HepG2 (cell line): ENCODE measurements around the gene MUC21. TPM values are rescaled to one million over a fixed set of nuclear protein-coding genes. Genes with fewer than 3 reads are reported as not detected.

Source experiments
- polyA plus RNA-seq, 8 experiments: library from polyadenylated mRNA; depleted of rRNA in 3 of 8; stranded (reverse) in 7 of 8; unstranded in 1 of 8; fragments of >200 nt; fragmentation: Illumina TruSeq in 4 of 8; extraction: Trizol in 4 of 8; gene quantifications; 2 replicates each; pipeline versions ENCODE4 v1.2.1 to v1.2.3, GENCODE V29; 2011 to 2016; ENCODE audit warnings: low read depth in 4 of 8, missing spikeins in 1 of 8, mixed read lengths in 1 of 8; ENCODE audit not compliant: insufficient read depth in 1 of 8
- total RNA-seq, 5 experiments: library from RNA; depleted of rRNA; stranded (reverse); fragments of >200 nt; fragmentation: Illumina TruSeq; extraction: Trizol; gene quantifications; 2 replicates each; pipeline ENCODE4 v1.2.3, GENCODE V29; 2016; ENCODE audit warnings: low read depth in 1 of 5

Gene MUC21
- total and polyA plus RNA-seq, 2 of the 13 experiments (the other 11 are each of a cell fraction or from before 2014, with no cell fraction given): not detected

Other genes with a start within 250 kb of the MUC21 start
- gene FLOT1, start 241.0 kb upstream of the MUC21 start, total RNA-seq (2016; rRNA removed; fragmentation: Illumina TruSeq; extraction: Trizol): 77.8 and 82.3 TPM in 2 replicates
- 130 and 150 TPM in 2 replicates for gene FLOT1, start 241.0 kb upstream of the MUC21 start, polyA plus RNA-seq (2011; rRNA removed)
- gene IER3, start 239.2 kb upstream of the MUC21 start, total RNA-seq (2016; rRNA removed; fragmentation: Illumina TruSeq; extraction: Trizol): 28.7 and 51.1 TPM in 2 replicates
- 131 and 151 TPM in 2 replicates for gene IER3, start 239.2 kb upstream of the MUC21 start, polyA plus RNA-seq (2011; rRNA removed)
- gene DDR1, start 99.2 kb upstream of the MUC21 start, total RNA-seq (2016; rRNA removed; fragmentation: Illumina TruSeq; extraction: Trizol): 7.0 and 16.7 TPM in 2 replicates
- gene DDR1, start 99.2 kb upstream of the MUC21 start, polyA plus RNA-seq (2011; rRNA removed): 20.2 and 25.0 TPM in 2 replicates
- 15.9 and 18.0 TPM in 2 replicates for gene GTF2H4, start 75.5 kb upstream of the MUC21 start, total RNA-seq (2016; rRNA removed; fragmentation: Illumina TruSeq; extraction: Trizol)
- gene GTF2H4, start 75.5 kb upstream of the MUC21 start, polyA plus RNA-seq (2011; rRNA removed): 49.3 and 58.3 TPM in 2 replicates
- gene VARS2, start 69.5 kb upstream of the MUC21 start, total RNA-seq (2016; rRNA removed; fragmentation: Illumina TruSeq; extraction: Trizol): 45.9 and 71.8 TPM in 2 replicates
- gene VARS2, start 69.5 kb upstream of the MUC21 start, polyA plus RNA-seq (2011; rRNA removed): 61.8 and 68.8 TPM in 2 replicates
- not detected in 2 replicates for gene SFTA2, start 51.5 kb upstream of the MUC21 start, total RNA-seq (2016; rRNA removed; fragmentation: Illumina TruSeq; extraction: Trizol)
- gene SFTA2, start 51.5 kb upstream of the MUC21 start, polyA plus RNA-seq (2011; rRNA removed): not detected in 2 replicates
- gene MUCL3, start 42.7 kb upstream of the MUC21 start, total RNA-seq (2016; rRNA removed; fragmentation: Illumina TruSeq; extraction: Trizol): not detected in 2 replicates
- not detected in 2 replicates for gene MUCL3, start 42.7 kb upstream of the MUC21 start, polyA plus RNA-seq (2011; rRNA removed)
- not detected in 2 replicates for gene MUC22, start 26.8 kb downstream of the MUC21 start, total RNA-seq (2016; rRNA removed; fragmentation: Illumina TruSeq; extraction: Trizol)
- gene MUC22, start 26.8 kb downstream of the MUC21 start, polyA plus RNA-seq (2011; rRNA removed): not detected in 2 replicates
- not detected in 2 replicates for gene C6orf15, start 128.9 kb downstream of the MUC21 start, total RNA-seq (2016; rRNA removed; fragmentation: Illumina TruSeq; extraction: Trizol)
- gene C6orf15, start 128.9 kb downstream of the MUC21 start, polyA plus RNA-seq (2011; rRNA removed): not detected in 2 replicates
- gene PSORS1C1, start 131.1 kb downstream of the MUC21 start, total RNA-seq (2016; rRNA removed; fragmentation: Illumina TruSeq; extraction: Trizol): 0.02 TPM in 1 of 2 replicates, not detected in the other
- gene PSORS1C1, start 131.1 kb downstream of the MUC21 start, polyA plus RNA-seq (2011; rRNA removed): 0.01 and 0.24 TPM in 2 replicates
- not detected in 2 replicates for gene CDSN, start 136.7 kb downstream of the MUC21 start, total RNA-seq (2016; rRNA removed; fragmentation: Illumina TruSeq; extraction: Trizol)
- gene CDSN, start 136.7 kb downstream of the MUC21 start, polyA plus RNA-seq (2011; rRNA removed): not detected in 2 replicates
- not detected in 2 replicates for gene PSORS1C2, start 155.3 kb downstream of the MUC21 start, total RNA-seq (2016; rRNA removed; fragmentation: Illumina TruSeq; extraction: Trizol)
- gene PSORS1C2, start 155.3 kb downstream of the MUC21 start, polyA plus RNA-seq (2011; rRNA removed): not detected in 2 replicates
- gene CCHCR1, start 174.1 kb downstream of the MUC21 start, total RNA-seq (2016; rRNA removed; fragmentation: Illumina TruSeq; extraction: Trizol): 20.2 and 28.2 TPM in 2 replicates
- 14.6 and 17.2 TPM in 2 replicates for gene CCHCR1, start 174.1 kb downstream of the MUC21 start, polyA plus RNA-seq (2011; rRNA removed)
- gene TCF19, start 174.9 kb downstream of the MUC21 start, total RNA-seq (2016; rRNA removed; fragmentation: Illumina TruSeq; extraction: Trizol): 20.5 and 22.2 TPM in 2 replicates
- gene TCF19, start 174.9 kb downstream of the MUC21 start, polyA plus RNA-seq (2011; rRNA removed): 4.2 and 4.9 TPM in 2 replicates
- 1.2 and 2.5 TPM in 2 replicates for gene POU5F1, start 187.0 kb downstream of the MUC21 start, total RNA-seq (2016; rRNA removed; fragmentation: Illumina TruSeq; extraction: Trizol)
- gene POU5F1, start 187.0 kb downstream of the MUC21 start, polyA plus RNA-seq (2011; rRNA removed): 6.8 and 7.2 TPM in 2 replicates